Naive thymus-derived CD4-positive, alpha-beta T cell (primary cell): ENCODE data around the gene ZNF236. TPM values are rescaled to one million over a fixed set of nuclear protein-coding genes. Genes with fewer than 3 reads are reported as not detected.
A peak's percentile ranks its signal among the peaks of the same experiment; 100 is the strongest.

Source experiments
- ATAC-seq: fragments of 150-1000 bp; cut with Tn5 transposase; 2 replicates; pipeline ENCODE4 v1.10.0; 2021; ENCODE audit warnings: mild to moderate bottlenecking, moderate library complexity
- CTCF ChIA-PET: fragments of 350-600 bp; sonication (Branson Sonifier 250); formaldehyde crosslinking; loops from one replicate; lab custom pipeline; 2021; ENCODE audit warnings: antibody characterized with exemption; lab: Charles Lee
- POLR2A ChIA-PET: fragments of 350-600 bp; sonication (Branson Sonifier 250); formaldehyde crosslinking; loops from one replicate; lab custom pipeline; 2021; ENCODE audit warnings: antibody characterized with exemption, inconsistent platforms; lab: Charles Lee
- DNase-seq, 9 donors: peaks; one replicate each; pipeline versions ENCODE4 v3.0.0 to v3.0.0-alpha.2; 2020 to 2022; ENCODE audit warnings: mixed read lengths in 1 of 9
- H3K27ac ChIP-seq: one replicate; pipeline ENCODE4 v1.7.0; 2013; ENCODE audit warnings: mild to moderate bottlenecking, low read depth, low read length, moderate library complexity
- H3K27me3 ChIP-seq, 2 donors: one replicate each; pipeline ENCODE4 v1.7.0; 2013; ENCODE audit warnings: low read length in 2 of 2, mild to moderate bottlenecking in 2 of 2, moderate library complexity in 2 of 2; ENCODE audit not compliant: control insufficient read depth in 2 of 2, insufficient read depth in 2 of 2
- H3K36me3 ChIP-seq, 3 experiments: 1 replicate in 2 of 3; 2 replicates in 1 of 3; pipeline ENCODE4 v1.7.0; 2013; ENCODE audit warnings: low read length in 3 of 3, mild to moderate bottlenecking in 3 of 3, moderate library complexity in 1 of 3; ENCODE audit not compliant: insufficient read depth in 3 of 3, control insufficient read depth in 2 of 3
- H3K4me1 ChIP-seq, 2 donors: one replicate each; pipeline ENCODE4 v1.7.0; 2013; ENCODE audit warnings: low read length in 2 of 2, mild to moderate bottlenecking in 2 of 2, moderate library complexity in 1 of 2; ENCODE audit not compliant: control insufficient read depth in 2 of 2, insufficient read depth in 2 of 2
- H3K4me3 ChIP-seq: 2 replicates; pipeline ENCODE4 v1.7.0; 2013; ENCODE audit warnings: mild to moderate bottlenecking, low read length
- H3K9me3 ChIP-seq, 3 experiments: 1 replicate in 2 of 3; 2 replicates in 1 of 3; pipeline ENCODE4 v1.7.0; 2013; ENCODE audit warnings: low read length in 3 of 3; ENCODE audit not compliant: control insufficient read depth in 2 of 3
- H3K27ac Mint-ChIP-seq, 9 donors: one replicate each; pipeline ENCODE4 v1.8.0; 2020 to 2022; ENCODE audit warnings: mixed read lengths in 9 of 9, mild to moderate bottlenecking in 8 of 9, moderate library complexity in 5 of 9, inconsistent platforms in 2 of 9
- H3K27me3 Mint-ChIP-seq, 5 donors: one replicate each; pipeline ENCODE4 v1.8.0; 2021 to 2022; ENCODE audit warnings: mixed read lengths in 5 of 5, mild to moderate bottlenecking in 1 of 5
- H3K36me3 Mint-ChIP-seq, 5 donors: one replicate each; pipeline ENCODE4 v1.8.0; 2020 to 2022; ENCODE audit warnings: mixed read lengths in 5 of 5, mild to moderate bottlenecking in 3 of 5, inconsistent platforms in 1 of 5
- H3K4me1 Mint-ChIP-seq, 7 donors: one replicate each; pipeline ENCODE4 v1.8.0; 2020 to 2022; ENCODE audit warnings: mixed read lengths in 7 of 7, mild to moderate bottlenecking in 3 of 7, inconsistent platforms in 1 of 7
- H3K4me3 Mint-ChIP-seq, 10 donors: one replicate each; pipeline ENCODE4 v1.8.0; 2020 to 2022; ENCODE audit warnings: mild to moderate bottlenecking in 10 of 10, mixed read lengths in 10 of 10, moderate library complexity in 6 of 10, inconsistent platforms in 2 of 10
- H3K9me3 Mint-ChIP-seq, 11 donors: one replicate each; pipeline ENCODE4 v1.8.0; 2020 to 2022; ENCODE audit warnings: mixed read lengths in 11 of 11, mild to moderate bottlenecking in 4 of 11, inconsistent platforms in 1 of 11, moderate library complexity in 1 of 11
- intact Hi-C, 2 donors: fragments of 100-400 bp; cut with micrococcal nuclease; formaldehyde crosslinking; loops; one replicate each; pipeline ENCODE4 v1.15.1; 2023
- polyA plus RNA-seq, 2 donors: library from polyadenylated mRNA; unstranded; fragments of 300-500 nt; fragmentation: Illumina TruSeq; gene quantifications; one replicate each; pipeline ENCODE4 v1.2.3, GENCODE V29; 2021
- total RNA-seq, 6 experiments: library from RNA in 5 of 6; stranded (reverse) in 5 of 6; gene quantifications; 1 replicate in 5 of 6; 2 replicates in 1 of 6; pipeline ENCODE4 v1.2.3 and lab custom pipeline; 2021 to 2026

Gene ZNF236
- total and polyA plus RNA-seq, 7 experiments from 2014 or later: 5.7 to 34.5 (median 28.6) TPM

DNA sequence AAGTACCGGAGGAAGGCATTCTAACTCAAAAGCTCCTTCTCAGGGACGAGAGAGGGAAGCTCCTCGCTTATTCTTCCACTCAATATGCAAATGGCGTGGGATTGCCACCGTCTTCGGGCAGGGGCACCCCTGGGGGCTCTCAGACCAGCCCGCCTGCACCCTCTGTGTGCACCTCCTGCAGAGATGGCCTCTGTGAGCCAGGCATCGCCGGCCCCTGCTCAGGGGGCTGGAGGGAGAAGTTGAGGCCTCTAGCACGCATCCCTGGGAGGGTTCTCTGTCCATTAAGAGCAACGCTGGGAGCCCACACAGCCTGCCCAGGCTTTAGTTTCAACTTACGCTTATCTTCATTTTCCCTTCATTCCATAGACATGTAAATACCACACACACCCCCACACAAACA is 184.9 kb downstream of the ZNF236 start:
- Mint-ChIP-seq H3K4me1 (peaks cover 16 to 43% (median 35%) of the 10 kb centered on the region in 7 donors), H3K4me3 (peak overlapping the region in 3 of 10 donors; percentile 5 to 27 (median 25)), H3K36me3 (peaks cover 0 to 36% (median 12%) of the 10 kb centered on the region in 5 donors), H3K9me3 (no peaks in the 10 kb centered on the region), H3K27me3 (no peaks in the 10 kb centered on the region), H3K27ac (peak overlapping the region in 3 of 9 donors; percentile 9 to 28 (median 23))
- POLR2A ChIA-PET: no interaction called here
- ATAC-seq (no peak), DNase-seq (no peak)
- intact Hi-C loops: no loop called here
- peaks cover 0 to 28% (median 0%) of the 10 kb centered on the region in 3 experiments for H3K36me3 ChIP-seq
- CTCF ChIA-PET: no interaction called here
- H3K27me3 ChIP-seq: no peaks in the 10 kb centered on the region
- no peak overlapping the region for H3K27ac ChIP-seq
- H3K9me3 ChIP-seq: no peaks in the 10 kb centered on the region
- H3K4me3 ChIP-seq: no peak overlapping the region
- peaks cover 7 to 10% of the 10 kb centered on the region in 2 donors for H3K4me1 ChIP-seq

DNA sequence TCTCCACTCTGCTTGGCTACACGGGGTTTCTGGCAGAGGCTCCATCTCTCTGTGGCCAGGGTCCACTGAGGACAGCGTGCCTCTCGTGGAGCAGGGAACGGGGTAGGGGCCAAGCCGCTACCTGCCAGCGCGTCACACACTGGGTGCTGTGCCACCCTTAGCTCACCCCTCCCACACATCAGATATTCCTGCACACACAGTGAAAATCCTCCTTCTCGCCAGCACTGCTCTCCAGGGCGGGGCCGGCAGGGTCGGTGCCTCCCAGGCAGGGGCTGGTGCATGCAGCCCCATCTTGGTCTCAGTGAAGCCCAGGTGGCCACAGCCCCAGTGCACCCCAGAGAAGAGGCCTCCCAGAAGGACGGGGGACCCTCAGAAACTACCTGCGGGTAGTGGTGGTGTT is 185.6 kb downstream of the ZNF236 start:
- POLR2A ChIA-PET: no interaction called here
- H3K4me3 Mint-ChIP-seq: no peak overlapping the region
- no peaks in the 10 kb centered on the region for H3K9me3 Mint-ChIP-seq
- H3K27ac ChIP-seq: no peak overlapping the region
- H3K36me3 ChIP-seq: peaks cover 0 to 36% (median 0%) of the 10 kb centered on the region in 3 experiments
- ATAC-seq (no peak), DNase-seq (no peak)
- peaks cover 17 to 42% (median 38%) of the 10 kb centered on the region in 7 donors for H3K4me1 Mint-ChIP-seq
- no peak overlapping the region for H3K27ac Mint-ChIP-seq
- no peaks in the 10 kb centered on the region for H3K27me3 ChIP-seq
- H3K4me1 ChIP-seq: peaks cover 7 to 10% of the 10 kb centered on the region in 2 donors
- no peaks in the 10 kb centered on the region for H3K9me3 ChIP-seq
- H3K36me3 Mint-ChIP-seq: peaks cover 0 to 39% (median 12%) of the 10 kb centered on the region in 5 donors
- H3K4me3 ChIP-seq: no peak overlapping the region
- intact Hi-C loops: no loop called here
- H3K27me3 Mint-ChIP-seq: no peaks in the 10 kb centered on the region
- CTCF ChIA-PET: no interaction called here

- intact Hi-C loops: no loop called here
- Histone ChIP-seq H3K4me3 (no peak overlapping the region), H3K27ac (no peak overlapping the region), H3K9me3 (no peaks in the 10 kb centered on the region), H3K27me3 (no peaks in the 10 kb centered on the region), H3K36me3 (peaks cover 0 to 40% (median 0%) of the 10 kb centered on the region in 3 experiments), H3K4me1 (peaks cover 7 to 10% of the 10 kb centered on the region in 2 donors)
- no peak for DNase-seq
- no peak for ATAC-seq
- Mint-ChIP-seq H3K4me3 (peak overlapping the region in 1 of 10 donors; percentile 38), H3K27ac (peak overlapping the region in 3 of 9 donors; percentile 67 to 83 (median 71)), H3K9me3 (no peaks in the 10 kb centered on the region), H3K4me1 (peaks cover 17 to 46% (median 39%) of the 10 kb centered on the region in 7 donors), H3K36me3 (peaks cover 0 to 39% (median 13%) of the 10 kb centered on the region in 5 donors), H3K27me3 (no peaks in the 10 kb centered on the region)
- POLR2A ChIA-PET: interaction anchor here (0.6 kb wide), 1 partner anchor 323 kb away, joined by 3 read pairs; no protein-coding TSS in a partner anchor
- CTCF ChIA-PET: interaction anchor here (1.7 kb wide), 1 partner anchor 9 kb away, joined by 5 read pairs; no protein-coding TSS in a partner anchor
Measured at GRCh38 chr18:77008576-77009315, 186.4 kb downstream of the ZNF236 start.

- no peak overlapping the region for H3K4me3 ChIP-seq
- DNase-seq (no peak), ATAC-seq (no peak)
- H3K36me3 ChIP-seq: peaks cover 0 to 47% (median 0%) of the 10 kb centered on the region in 3 experiments
- no peak overlapping the region for H3K27ac ChIP-seq
- H3K27me3 ChIP-seq: no peaks in the 10 kb centered on the region
- POLR2A ChIA-PET: interaction anchor here (0.6 kb wide), 1 partner anchor 322 kb away, joined by 3 read pairs; no protein-coding TSS in a partner anchor
- Mint-ChIP-seq H3K27ac (peak overlapping the region in 1 of 9 donors; percentile 6), H3K27me3 (no peaks in the 10 kb centered on the region), H3K4me3 (no peak overlapping the region), H3K36me3 (peaks cover 0 to 43% (median 13%) of the 10 kb centered on the region in 5 donors), H3K9me3 (no peaks in the 10 kb centered on the region), H3K4me1 (peaks cover 13 to 42% (median 31%) of the 10 kb centered on the region in 7 donors)
- peaks cover 7 to 9% of the 10 kb centered on the region in 2 donors for H3K4me1 ChIP-seq
- intact Hi-C loops: no loop called here
- CTCF ChIA-PET: interaction anchor here (1.7 kb wide), 1 partner anchor 10 kb away, joined by 5 read pairs; no protein-coding TSS in a partner anchor
- no peaks in the 10 kb centered on the region for H3K9me3 ChIP-seq
Measured at GRCh38 chr18:77009675-77010074, 187.3 kb downstream of the ZNF236 start.

- H3K27ac Mint-ChIP-seq: peak overlapping the region in 1 of 9 donors; percentile 35
- CTCF ChIA-PET: no interaction called here
- H3K4me1 ChIP-seq: no peaks in the 10 kb centered on the region
- no peaks in the 10 kb centered on the region for H3K9me3 Mint-ChIP-seq
- ATAC-seq (no peak), DNase-seq (no peak)
- no peaks in the 10 kb centered on the region for H3K27me3 ChIP-seq
- intact Hi-C loops: no loop called here
- no peak overlapping the region for H3K27ac ChIP-seq
- peaks cover 5 to 37% (median 23%) of the 10 kb centered on the region in 7 donors for H3K4me1 Mint-ChIP-seq
- H3K27me3 Mint-ChIP-seq: no peaks in the 10 kb centered on the region
- H3K4me3 ChIP-seq: no peak overlapping the region
- H3K36me3 ChIP-seq: peaks cover 0 to 63% (median 0%) of the 10 kb centered on the region in 3 experiments
- H3K36me3 Mint-ChIP-seq: peaks cover 0 to 54% (median 17%) of the 10 kb centered on the region in 5 donors
- no peak overlapping the region for H3K4me3 Mint-ChIP-seq
- POLR2A ChIA-PET: interaction anchor here (0.8 kb wide), 1 partner anchor 51 kb away, joined by 3 read pairs; no protein-coding TSS in a partner anchor
- H3K9me3 ChIP-seq: no peaks in the 10 kb centered on the region
Measured at GRCh38 chr18:77012120-77012519, 189.8 kb downstream of the ZNF236 start.

DNA sequence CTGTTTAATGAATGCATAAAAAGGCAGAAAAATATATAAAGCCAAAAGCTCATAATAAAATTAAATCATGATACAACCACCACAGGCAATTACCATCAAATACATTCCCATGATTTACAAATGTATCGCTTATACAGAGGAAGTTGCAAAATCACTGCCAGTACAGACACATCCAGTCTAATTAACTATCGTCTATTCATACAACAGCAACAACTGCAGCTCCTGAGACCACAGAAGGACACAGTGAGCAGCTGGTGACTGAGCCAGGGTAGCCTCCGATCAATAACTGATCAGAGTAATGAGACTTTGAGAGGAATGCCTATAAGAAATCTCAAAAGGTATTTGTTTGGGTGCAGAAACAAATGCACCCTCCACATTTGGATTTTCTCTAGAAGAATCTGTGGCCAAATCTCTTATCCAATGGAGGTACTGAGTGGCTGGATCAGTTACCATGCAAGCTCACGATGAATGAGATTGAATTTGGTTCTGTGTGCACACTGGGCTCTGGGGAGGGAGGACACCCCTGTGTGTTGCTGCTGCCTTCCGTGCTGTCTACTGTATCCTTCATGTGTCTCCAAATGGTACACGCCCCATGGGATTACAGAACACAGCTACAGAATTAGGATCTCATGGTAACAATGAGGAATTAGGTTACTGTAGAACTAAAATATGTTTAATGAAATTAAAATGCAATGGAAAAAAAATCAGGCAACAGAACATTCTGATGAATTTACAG is 190.6 kb downstream of the ZNF236 start:
- intact Hi-C loops: no loop called here
- Histone ChIP-seq H3K36me3 (peaks cover 0 to 71% (median 0%) of the 10 kb centered on the region in 3 experiments), H3K4me1 (no peaks in the 10 kb centered on the region), H3K27me3 (no peaks in the 10 kb centered on the region), H3K27ac (no peak overlapping the region), H3K4me3 (no peak overlapping the region), H3K9me3 (no peaks in the 10 kb centered on the region)
- DNase-seq (no peak), ATAC-seq (no peak)
- ChIA-PET CTCF (interaction anchor here (1.4 to 2.7 kb wide), 2 partner anchors 13 to 14 kb away, joined by 3 to 8 read pairs; no protein-coding TSS in a partner anchor), POLR2A (no interaction called here)
- Mint-ChIP-seq H3K27me3 (no peaks in the 10 kb centered on the region), H3K27ac (peak overlapping the region in 4 of 9 donors; percentile 38 to 65 (median 50)), H3K36me3 (peaks cover 4 to 54% (median 20%) of the 10 kb centered on the region in 5 donors), H3K9me3 (no peaks in the 10 kb centered on the region), H3K4me1 (peaks cover 10 to 39% (median 19%) of the 10 kb centered on the region in 7 donors), H3K4me3 (no peak overlapping the region)
